Stimulated activated CD8-positive, alpha-beta memory T cell treated with anti-CD3 and anti-CD28 coated beads, Interleukin-2, amount 100 ng/mL, for 48 hours (primary cell): ENCODE measurements around the gene ACP1.
"Not testable (repeated sequence)": the region's sequence is repeated elsewhere in the genome, so short reads cannot be mapped to it uniquely, and the experiment has no call there.

ENCODE experiments used
- DNase-seq, 2 donors: peaks; one replicate each; pipeline ENCODE4 v3.0.0-alpha.2; 2020; ENCODE audit warnings: low read depth in 2 of 2

The ACP1 gene

DNA sequence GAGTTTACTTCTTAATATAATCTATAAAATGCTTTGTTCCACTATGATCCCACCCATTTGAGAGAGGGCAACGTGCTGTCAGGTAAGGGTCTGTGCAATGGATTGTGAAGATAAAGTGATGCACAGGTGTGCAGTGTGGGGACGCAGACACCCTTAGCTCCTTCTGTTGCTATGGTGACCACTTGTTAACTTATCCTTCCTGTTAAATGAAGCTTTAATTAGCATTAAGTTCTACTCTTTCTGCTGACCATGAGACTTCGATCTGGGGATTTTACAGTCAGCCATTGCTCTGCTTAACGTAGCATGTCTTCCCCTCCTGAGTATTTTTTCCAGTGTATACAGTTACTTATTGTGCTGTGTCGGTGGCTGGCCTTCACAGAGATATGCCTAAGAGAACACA, 46.2 kb downstream of the ACP1 start:
- no peak for DNase-seq

DNA sequence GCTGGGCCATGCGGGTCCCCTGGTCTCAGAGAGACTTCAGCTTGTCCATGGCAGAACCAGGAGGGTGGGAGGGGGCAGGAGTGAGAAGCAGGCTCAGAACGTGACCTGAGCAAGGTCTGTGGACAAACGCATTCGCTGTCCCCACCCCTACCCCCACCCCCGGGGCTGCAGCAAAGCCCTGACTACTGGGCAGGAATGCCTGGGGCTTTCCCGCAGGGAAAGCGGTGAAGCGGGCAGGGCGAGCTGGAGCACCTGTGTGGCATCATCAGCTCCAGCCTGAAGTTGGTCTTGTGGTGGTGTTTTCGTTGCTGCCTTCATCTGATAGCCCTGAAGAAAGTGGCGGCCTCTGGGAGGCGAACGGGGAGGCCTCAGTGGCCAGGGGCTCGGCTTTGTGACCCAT, 49.2 kb downstream of the ACP1 start:
- no peak for DNase-seq

DNA sequence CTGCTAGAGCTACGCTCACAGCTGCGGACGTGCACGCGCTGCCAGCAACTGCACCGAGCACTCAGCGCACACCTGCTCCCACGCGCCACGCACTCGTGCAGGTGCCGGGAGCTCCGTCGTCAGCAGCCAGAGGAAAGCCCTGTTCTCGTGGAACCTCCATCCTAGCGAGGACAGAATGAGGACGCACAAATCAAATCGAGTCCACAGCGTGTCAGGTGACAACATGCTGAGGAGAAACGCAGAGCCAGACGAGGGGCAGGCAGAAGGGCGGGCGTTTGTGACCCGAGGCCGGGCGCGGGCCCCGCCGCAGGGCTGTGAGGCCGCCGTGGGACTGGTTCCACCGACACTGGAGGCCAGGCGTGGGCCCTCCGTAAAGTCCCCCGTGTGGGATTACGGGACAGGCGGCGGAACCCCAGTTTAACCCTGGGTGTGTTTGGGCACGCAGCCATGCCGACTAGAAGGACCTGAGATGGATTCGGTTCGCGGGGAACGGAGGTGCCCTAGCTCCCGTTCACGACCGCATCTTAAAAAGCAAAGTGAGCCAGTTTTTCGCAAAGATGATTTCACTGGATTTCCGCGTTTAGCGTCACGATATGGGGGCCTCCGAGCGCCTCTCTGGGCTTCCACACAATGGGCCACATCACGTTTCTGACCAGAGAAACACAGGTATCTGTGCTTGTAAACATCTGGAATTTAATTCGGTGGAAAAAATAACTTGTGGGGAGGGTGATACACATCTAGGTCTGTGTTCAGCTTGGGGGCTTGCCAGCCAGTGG, 50.0 kb downstream of the ACP1 start:
- DNase-seq, result no peak

DNA sequence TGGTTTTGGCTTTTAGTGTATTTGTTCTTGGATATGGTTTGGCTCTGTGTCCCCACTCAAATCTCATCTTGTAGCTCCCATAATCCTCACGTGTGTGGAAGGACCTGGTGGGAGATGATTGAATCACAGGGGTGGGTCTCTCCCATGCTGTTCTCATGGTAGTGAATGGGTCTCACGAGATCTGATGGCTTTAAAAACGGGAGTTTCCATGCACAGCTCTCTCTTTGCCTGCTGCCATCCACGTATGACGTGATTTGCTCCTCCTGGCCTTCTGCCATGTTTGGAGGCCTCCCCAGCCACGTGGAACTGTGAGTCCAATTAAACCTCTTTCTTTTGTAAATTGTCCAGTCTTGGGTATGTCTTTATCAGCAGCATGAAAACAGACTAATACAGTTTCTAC, 51.2 kb downstream of the ACP1 start:
- DNase-seq, result not testable (repeated sequence)

DNA sequence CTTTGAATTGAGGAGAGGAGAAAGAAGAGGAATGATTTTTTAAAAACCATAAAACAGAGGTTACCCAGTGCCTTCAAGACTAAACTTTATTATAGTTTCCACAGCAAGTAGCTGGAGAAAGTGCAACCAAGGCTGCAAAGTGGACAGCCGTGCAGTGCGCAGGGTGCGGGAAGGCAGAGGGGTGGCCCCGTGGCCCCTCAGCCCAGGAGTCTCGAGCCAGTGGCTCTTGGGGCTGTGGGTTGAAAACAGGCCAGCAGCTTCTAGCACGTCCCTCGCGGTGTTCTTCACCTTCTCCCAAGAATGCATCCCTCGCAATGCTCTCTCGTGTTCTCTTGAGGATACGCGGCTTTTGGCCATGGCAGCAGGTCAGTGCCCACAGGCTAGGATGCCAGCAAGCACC, 51.6 kb downstream of the ACP1 start:
- no peak for DNase-seq

DNA sequence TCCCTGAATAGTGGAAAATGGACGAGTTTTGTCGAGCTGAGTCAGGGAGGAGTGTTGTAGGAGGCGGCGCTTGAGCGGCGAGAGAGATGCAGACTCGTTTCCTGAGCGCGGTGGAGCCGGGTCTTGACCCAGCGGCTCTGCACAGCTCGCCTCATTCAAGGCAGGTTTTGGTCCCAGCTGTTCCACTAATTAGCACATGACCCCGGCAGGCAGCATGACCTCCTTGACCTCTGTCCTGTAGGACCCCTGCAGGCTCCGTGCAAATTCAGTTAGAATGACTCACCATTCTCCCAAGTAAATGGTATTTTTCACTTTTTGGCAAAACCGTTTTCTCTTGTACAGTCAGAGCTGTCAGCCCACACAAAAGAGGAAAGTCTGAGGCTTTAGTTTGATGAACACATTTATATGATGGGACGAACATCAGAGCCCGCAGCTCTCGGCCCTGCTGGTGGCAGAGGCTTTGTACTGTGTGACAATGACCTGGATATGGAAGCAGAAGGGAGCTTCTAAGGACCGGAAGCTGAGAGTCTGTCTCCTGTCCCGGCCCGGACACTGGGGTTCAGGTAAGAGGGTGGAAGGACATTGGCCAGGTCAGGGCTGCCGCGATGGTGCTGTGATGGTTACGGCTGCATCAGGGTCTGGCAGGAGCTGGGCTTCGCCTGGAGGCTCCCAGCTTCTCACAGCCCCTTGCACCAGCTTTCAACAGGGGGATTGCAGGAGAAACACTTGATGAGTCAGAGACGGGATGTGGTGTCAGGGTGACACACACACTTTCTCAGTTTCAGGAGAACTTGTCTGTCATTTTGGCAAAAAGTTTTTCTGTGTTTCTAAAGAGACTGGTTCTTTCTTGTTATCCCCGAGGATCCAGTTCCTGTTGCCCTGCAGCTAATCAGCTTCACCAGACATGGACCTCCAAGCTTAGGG, 53.0 kb downstream of the ACP1 start:
- DNase-seq, result peak in 1 of 2 donors; percentile 26

DNA sequence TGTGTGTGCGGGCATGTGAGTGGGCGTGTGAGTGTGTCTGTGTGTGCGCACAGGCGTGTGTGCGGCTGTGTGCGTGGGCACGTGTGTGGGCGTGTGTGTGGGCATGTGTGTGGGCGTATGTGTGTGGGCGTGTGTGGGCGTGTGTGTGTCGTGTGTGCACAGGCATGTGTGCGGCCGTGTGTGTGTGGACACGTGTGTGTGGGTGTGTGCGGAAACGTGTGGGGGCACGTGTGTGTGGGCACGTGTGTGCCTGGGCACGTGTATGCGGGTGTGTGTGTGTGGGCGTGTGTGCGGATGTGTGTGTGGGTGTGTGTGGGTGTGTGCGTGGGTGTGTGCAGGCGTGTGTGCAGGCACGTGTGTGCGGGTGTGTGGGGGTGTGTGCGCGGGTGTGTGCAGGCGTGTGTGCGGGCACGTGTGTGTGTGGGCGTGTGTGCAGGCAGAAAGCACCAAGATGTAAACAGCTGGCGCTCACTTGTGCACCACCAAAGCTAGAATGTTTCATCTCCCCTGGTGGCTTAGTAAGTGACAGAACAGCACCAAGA, 54.4 kb downstream of the ACP1 start:
- DNase-seq, result no peak

DNA sequence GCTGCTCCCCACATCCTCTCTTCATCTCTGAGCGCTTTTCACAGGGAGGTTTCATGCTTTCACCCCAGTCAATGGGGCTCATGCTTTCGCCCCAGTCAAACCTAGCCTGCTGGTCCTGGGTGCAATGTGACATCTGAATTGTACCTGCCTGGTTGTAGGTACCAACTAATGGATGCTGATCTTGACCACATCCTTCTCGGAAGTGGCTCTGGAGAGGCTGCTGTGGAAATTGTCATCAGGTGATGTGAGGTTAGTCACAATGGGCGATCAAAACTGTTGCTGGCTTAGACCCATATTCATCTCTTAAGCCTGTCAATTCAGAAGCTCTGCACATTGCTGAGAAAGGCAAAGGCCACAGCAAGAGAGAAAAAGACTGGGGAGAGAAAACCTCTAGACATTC, 55.8 kb downstream of the ACP1 start:
- no peak for DNase-seq

DNA sequence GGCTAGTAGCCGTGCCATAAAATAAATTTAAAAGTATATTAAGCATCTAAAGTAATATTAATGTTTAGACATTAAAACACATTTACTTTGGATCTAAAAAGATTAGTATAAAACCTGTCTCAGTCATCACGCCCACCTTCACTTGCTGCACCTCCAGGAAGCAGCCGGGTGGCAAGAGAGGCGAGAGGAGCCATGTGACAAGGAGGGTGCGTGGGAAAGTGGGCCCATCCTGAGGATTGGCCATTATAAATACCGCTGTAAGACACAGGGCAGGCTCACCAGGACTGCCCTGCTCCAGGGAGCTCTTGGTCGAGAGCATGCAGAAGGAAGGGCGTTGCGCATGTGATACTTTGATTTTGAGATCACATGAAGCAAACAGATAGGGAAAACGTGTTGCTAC, 57.6 kb downstream of the ACP1 start:
- no peak for DNase-seq

DNA sequence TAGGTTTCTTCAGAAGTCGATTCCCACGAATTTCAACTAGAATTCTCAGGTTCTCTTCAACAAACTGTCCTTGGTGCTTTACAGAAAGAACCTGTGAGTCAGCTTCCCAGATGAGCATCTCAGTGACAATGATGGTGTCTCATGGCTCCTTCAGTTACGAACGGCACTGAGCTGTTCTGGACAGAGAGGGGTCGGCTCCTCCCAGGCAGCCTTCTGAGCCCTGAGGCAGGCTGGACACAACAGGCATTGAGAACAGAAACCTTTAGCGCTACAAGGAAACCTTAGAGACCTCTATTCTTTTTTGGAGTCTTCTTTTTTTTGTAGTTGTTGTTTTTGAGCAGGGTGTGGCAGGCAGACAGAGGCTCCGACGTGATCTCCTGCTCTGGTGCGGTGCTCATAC, 58.3 kb downstream of the ACP1 start:
- DNase-seq, result no peak
